GM23338 (cell line): ENCODE results near the gene PHGDH. TPM values are rescaled to one million over a fixed set of nuclear protein-coding genes. Genes with fewer than 3 reads are reported as not detected.
A peak's percentile ranks its signal among the peaks of the same experiment; 100 is the strongest.

Source experiments
- ATAC-seq: fragments of 200-7000 bp; cut with Tn5 transposase; 3 replicates; pipeline ENCODE4 v1.9.1; 2020
- DNase-seq: peaks from one replicate; pipeline ENCODE4 v3.0.0-alpha.2; 2015; ENCODE audit warnings: low spot score
- H2AFZ ChIP-seq: fragments of 200-600 bp; sonication (generic); 2 replicates; pipeline ENCODE4 v1.8.0; 2016; ENCODE audit warnings: antibody characterized with exemption, mild to moderate bottlenecking, moderate library complexity
- H3F3A ChIP-seq: fragments of 200-600 bp; sonication (generic); replicated peaks from 2 replicates; pipeline ENCODE4 v1.8.0; 2017; ENCODE audit warnings: antibody characterized with exemption, mixed run types, low read depth
- H3K27ac ChIP-seq: fragments of 200-600 bp; sonication (generic); 2 replicates; pipeline ENCODE4 v1.6.1; 2016; ENCODE audit warnings: low read depth
- H3K27me3 ChIP-seq: fragments of 200-600 bp; sonication (generic); 2 replicates; pipeline ENCODE4 v1.8.0; 2016; ENCODE audit warnings: mild to moderate bottlenecking, mixed run types, moderate library complexity; ENCODE audit not compliant: insufficient read depth
- H3K36me3 ChIP-seq: fragments of 200-600 bp; sonication (generic); 2 replicates; pipeline ENCODE4 v1.8.0; 2016; ENCODE audit warnings: mild to moderate bottlenecking; ENCODE audit not compliant: insufficient read depth
- H3K4me1 ChIP-seq: fragments of 200-600 bp; sonication (generic); 2 replicates; pipeline ENCODE4 v1.8.0; 2016; ENCODE audit warnings: mild to moderate bottlenecking, moderate library complexity; ENCODE audit not compliant: insufficient read depth
- H3K4me2 ChIP-seq: fragments of 200-600 bp; sonication (generic); 2 replicates; pipeline ENCODE4 v1.7.1; 2017; ENCODE audit warnings: mixed run types
- H3K4me3 ChIP-seq: fragments of 200-600 bp; sonication (generic); 2 replicates; pipeline ENCODE4 v1.6.1; 2016; ENCODE audit warnings: mixed run types
- H3K79me2 ChIP-seq: fragments of 200-600 bp; sonication (generic); replicated peaks from 2 replicates; pipeline ENCODE4 v1.8.0; 2017; ENCODE audit warnings: mild to moderate bottlenecking; ENCODE audit not compliant: insufficient read depth
- H3K9me2 ChIP-seq: fragments of 200-600 bp; sonication (generic); 2 replicates; pipeline ENCODE4 v1.8.0; 2017; ENCODE audit not compliant: insufficient read depth
- H4K20me1 ChIP-seq: fragments of 200-600 bp; sonication (generic); replicated peaks from 2 replicates; pipeline ENCODE4 v1.8.0; 2017; ENCODE audit warnings: mild to moderate bottlenecking; ENCODE audit not compliant: insufficient read depth
- H3K27ac Mint-ChIP-seq: 2 replicates; pipeline ENCODE4 v1.8.0; 2020; ENCODE audit warnings: inconsistent platforms, mild to moderate bottlenecking, moderate library complexity, mixed read lengths
- H3K27me3 Mint-ChIP-seq: 3 replicates; pipeline ENCODE4 v1.8.0; 2022; ENCODE audit warnings: low read depth, mild to moderate bottlenecking, moderate library complexity, mixed read lengths, inconsistent platforms; ENCODE audit not compliant: insufficient read depth, poor library complexity
- H3K36me3 Mint-ChIP-seq: 3 replicates; pipeline ENCODE4 v1.8.0; 2021; ENCODE audit warnings: low read depth, mild to moderate bottlenecking, inconsistent platforms, moderate library complexity, mixed read lengths
- H3K4me1 Mint-ChIP-seq: 3 replicates; pipeline ENCODE4 v1.8.0; 2020; ENCODE audit warnings: mild to moderate bottlenecking, inconsistent platforms, mixed read lengths
- H3K4me3 Mint-ChIP-seq: 3 replicates; pipeline ENCODE4 v1.8.0; 2021; ENCODE audit warnings: moderate library complexity, mild to moderate bottlenecking, inconsistent platforms, mixed read lengths
- H3K9me3 Mint-ChIP-seq: 3 replicates; pipeline ENCODE4 v1.8.0; 2020; ENCODE audit warnings: moderate library complexity, mild to moderate bottlenecking, inconsistent platforms, mixed read lengths
- CREB1 ChIP-seq: fragments of 250-450 bp; sonication (Bioruptor Pico); IDR thresholded peaks from 2 replicates; pipeline ENCODE4 v1.5.0; 2020; ENCODE audit warnings: low read depth, mild to moderate bottlenecking, moderate library complexity
- CTCF ChIP-seq, 2 experiments: fragments of 200-600 bp in 1 of 2; sonication (generic) in 1 of 2; conservative IDR thresholded peaks; 2 replicates each; pipeline versions ENCODE4 v1.5.1 to v1.6.1; 2016 to 2017; ENCODE audit warnings: antibody characterized with exemption in 2 of 2, low read depth in 2 of 2, mild to moderate bottlenecking in 2 of 2, moderate library complexity in 1 of 2
- EZH2 ChIP-seq: fragments of 200-600 bp; sonication (generic); IDR thresholded peaks from one replicate; pipeline ENCODE4 v1.8.0; 2017; ENCODE audit warnings: antibody characterized with exemption, mild to moderate bottlenecking, low read depth; ENCODE audit not compliant: unreplicated experiment
- EZH2phosphoT487 ChIP-seq: fragments of 200-600 bp; sonication (generic); IDR thresholded peaks from one replicate; pipeline ENCODE4 v1.8.1; 2018; ENCODE audit warnings: antibody characterized with exemption; ENCODE audit not compliant: unreplicated experiment
- NANOG ChIP-seq: IDR thresholded peaks from 2 replicates; pipeline ENCODE4 v1.6.1; 2016; ENCODE audit warnings: antibody characterized with exemption, borderline replicate concordance
- POLR2AphosphoS5 ChIP-seq: IDR thresholded peaks from 2 replicates; pipeline ENCODE4 v1.6.1; 2016; ENCODE audit warnings: antibody characterized with exemption, low read depth
- REST ChIP-seq: IDR thresholded peaks from one replicate; pipeline ENCODE4 v1.6.1; 2018; ENCODE audit warnings: antibody characterized with exemption; ENCODE audit not compliant: unreplicated experiment
- STAT1 ChIP-seq: IDR thresholded peaks from one replicate; pipeline ENCODE4 v1.6.1; 2016; ENCODE audit warnings: antibody characterized with exemption; ENCODE audit not compliant: unreplicated experiment
- ZNF114 ChIP-seq: fragments of 250-450 bp; sonication (Bioruptor Pico); IDR thresholded peaks from 2 replicates; pipeline ENCODE4 v1.5.0; 2020; ENCODE audit warnings: mild to moderate bottlenecking, moderate library complexity
- ZNF331 ChIP-seq: fragments of 250-450 bp; sonication (Bioruptor Pico); IDR thresholded peaks from 2 replicates; pipeline ENCODE4 v1.5.0; 2020; ENCODE audit warnings: low read depth, mild to moderate bottlenecking, moderate library complexity
- polyA plus RNA-seq: library from polyadenylated mRNA; unstranded; fragments of >200 nt; fragmentation: Nextera tagmentation; extraction: Ambion mirVana; gene quantifications from 2 replicates; pipeline ENCODE4 v1.2.1, GENCODE V29; 2016
- total RNA-seq: library from RNA; depleted of rRNA; stranded (reverse); fragments of >200 nt; shearing (Covaris generic); gene quantifications from 2 replicates; pipeline ENCODE4 v1.2.3, GENCODE V29; 2014
- TF ChIP-seq, protein P1 (sequence below): fragments of 250-450 bp; sonication (Bioruptor Pico); IDR thresholded peaks from 2 replicates; pipeline ENCODE4 v1.5.0; 2020; ENCODE audit warnings: mild to moderate bottlenecking, moderate library complexity
- TF ChIP-seq, protein P2 (sequence below): IDR thresholded peaks from 2 replicates; pipeline ENCODE4 v1.6.1; 2016; ENCODE audit warnings: antibody characterized with exemption

The PHGDH gene
- total and polyA plus RNA-seq, 2 experiments from 2014 or later = 612 to 885 TPM

- H3K4me1 ChIP-seq = peaks cover 36% of the 10 kb centered on the region
- H3K27ac Mint-ChIP-seq = peak overlapping the region; percentile 86
Measured at GRCh38 chr1:119687434-119688079, 24.2 kb upstream of the PHGDH start.

More at GRCh38 chr1:119687434-119688079, 24.2 kb upstream of the PHGDH start:
- Mint-ChIP-seq H3K4me1 (peaks cover 54% of the 10 kb centered on the region), H3K4me3 (peak overlapping the region; percentile 48), H3K36me3 (no peaks in the 10 kb centered on the region), H3K9me3 (peaks cover 2% of the 10 kb centered on the region; the same call in 2 of the 3 replicates), H3K27me3 (peaks cover 2% of the 10 kb centered on the region)
- TF ChIP-seq CREB1 (CRISPR knock-in tag) (no peak), STAT1 (no peak), ZNF331 (CRISPR knock-in tag) (no peak), EZH2phosphoT487 (no peak), REST (no peak), ZNF114 (CRISPR knock-in tag) (no peak), EZH2 (no peak), CTCF (conservative IDR thresholded peaks at IDR 0.05; ENCODE audit: low read depth in 2 of 2) (no peak), POLR2AphosphoS5 (no peak), NANOG (peak; percentile 6; the same call in 1 of the 2 replicates)
- TF ChIP-seq, protein P1, sequence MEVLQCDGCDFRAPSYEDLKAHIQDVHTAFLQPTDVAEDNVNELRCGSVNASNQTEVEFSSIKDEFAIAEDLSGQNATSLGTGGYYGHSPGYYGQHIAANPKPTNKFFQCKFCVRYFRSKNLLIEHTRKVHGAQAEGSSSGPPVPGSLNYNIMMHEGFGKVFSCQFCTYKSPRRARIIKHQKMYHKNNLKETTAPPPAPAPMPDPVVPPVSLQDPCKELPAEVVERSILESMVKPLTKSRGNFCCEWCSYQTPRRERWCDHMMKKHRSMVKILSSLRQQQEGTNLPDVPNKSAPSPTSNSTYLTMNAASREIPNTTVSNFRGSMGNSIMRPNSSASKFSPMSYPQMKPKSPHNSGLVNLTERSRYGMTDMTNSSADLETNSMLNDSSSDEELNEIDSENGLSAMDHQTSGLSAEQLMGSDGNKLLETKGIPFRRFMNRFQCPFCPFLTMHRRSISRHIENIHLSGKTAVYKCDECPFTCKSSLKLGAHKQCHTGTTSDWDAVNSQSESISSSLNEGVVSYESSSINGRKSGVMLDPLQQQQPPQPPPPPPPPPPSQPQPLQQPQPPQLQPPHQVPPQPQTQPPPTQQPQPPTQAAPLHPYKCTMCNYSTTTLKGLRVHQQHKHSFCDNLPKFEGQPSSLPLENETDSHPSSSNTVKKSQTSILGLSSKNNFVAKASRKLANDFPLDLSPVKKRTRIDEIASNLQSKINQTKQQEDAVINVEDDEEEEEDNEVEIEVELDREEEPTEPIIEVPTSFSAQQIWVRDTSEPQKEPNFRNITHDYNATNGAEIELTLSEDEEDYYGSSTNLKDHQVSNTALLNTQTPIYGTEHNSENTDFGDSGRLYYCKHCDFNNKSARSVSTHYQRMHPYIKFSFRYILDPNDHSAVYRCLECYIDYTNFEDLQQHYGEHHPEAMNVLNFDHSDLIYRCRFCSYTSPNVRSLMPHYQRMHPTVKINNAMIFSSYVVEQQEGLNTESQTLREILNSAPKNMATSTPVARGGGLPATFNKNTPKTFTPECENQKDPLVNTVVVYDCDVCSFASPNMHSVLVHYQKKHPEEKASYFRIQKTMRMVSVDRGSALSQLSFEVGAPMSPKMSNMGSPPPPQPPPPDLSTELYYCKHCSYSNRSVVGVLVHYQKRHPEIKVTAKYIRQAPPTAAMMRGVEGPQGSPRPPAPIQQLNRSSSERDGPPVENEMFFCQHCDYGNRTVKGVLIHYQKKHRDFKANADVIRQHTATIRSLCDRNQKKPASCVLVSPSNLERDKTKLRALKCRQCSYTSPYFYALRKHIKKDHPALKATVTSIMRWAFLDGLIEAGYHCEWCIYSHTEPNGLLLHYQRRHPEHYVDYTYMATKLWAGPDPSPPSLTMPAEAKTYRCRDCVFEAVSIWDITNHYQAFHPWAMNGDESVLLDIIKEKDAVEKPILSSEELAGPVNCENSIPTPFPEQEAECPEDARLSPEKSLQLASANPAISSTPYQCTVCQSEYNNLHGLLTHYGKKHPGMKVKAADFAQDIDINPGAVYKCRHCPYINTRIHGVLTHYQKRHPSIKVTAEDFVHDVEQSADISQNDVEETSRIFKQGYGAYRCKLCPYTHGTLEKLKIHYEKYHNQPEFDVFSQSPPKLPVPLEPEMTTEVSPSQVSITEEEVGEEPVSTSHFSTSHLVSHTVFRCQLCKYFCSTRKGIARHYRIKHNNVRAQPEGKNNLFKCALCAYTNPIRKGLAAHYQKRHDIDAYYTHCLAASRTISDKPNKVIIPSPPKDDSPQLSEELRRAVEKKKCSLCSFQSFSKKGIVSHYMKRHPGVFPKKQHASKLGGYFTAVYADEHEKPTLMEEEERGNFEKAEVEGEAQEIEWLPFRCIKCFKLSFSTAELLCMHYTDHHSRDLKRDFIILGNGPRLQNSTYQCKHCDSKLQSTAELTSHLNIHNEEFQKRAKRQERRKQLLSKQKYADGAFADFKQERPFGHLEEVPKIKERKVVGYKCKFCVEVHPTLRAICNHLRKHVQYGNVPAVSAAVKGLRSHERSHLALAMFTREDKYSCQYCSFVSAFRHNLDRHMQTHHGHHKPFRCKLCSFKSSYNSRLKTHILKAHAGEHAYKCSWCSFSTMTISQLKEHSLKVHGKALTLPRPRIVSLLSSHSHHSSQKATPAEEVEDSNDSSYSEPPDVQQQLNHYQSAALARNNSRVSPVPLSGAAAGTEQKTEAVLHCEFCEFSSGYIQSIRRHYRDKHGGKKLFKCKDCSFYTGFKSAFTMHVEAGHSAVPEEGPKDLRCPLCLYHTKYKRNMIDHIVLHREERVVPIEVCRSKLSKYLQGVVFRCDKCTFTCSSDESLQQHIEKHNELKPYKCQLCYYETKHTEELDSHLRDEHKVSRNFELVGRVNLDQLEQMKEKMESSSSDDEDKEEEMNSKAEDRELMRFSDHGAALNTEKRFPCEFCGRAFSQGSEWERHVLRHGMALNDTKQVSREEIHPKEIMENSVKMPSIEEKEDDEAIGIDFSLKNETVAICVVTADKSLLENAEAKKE (CRISPR knock-in tag) = peak; percentile 49; the same call in 1 of the 2 replicates
- TF ChIP-seq, protein P2, sequence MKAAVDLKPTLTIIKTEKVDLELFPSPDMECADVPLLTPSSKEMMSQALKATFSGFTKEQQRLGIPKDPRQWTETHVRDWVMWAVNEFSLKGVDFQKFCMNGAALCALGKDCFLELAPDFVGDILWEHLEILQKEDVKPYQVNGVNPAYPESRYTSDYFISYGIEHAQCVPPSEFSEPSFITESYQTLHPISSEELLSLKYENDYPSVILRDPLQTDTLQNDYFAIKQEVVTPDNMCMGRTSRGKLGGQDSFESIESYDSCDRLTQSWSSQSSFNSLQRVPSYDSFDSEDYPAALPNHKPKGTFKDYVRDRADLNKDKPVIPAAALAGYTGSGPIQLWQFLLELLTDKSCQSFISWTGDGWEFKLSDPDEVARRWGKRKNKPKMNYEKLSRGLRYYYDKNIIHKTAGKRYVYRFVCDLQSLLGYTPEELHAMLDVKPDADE = no peak
- peak; percentile 91 for DNase-seq
- H4K20me1 ChIP-seq = no peaks in the 10 kb centered on the region
- H3K4me2 ChIP-seq = peak overlapping the region; percentile 21
- H3K36me3 ChIP-seq = no peaks in the 10 kb centered on the region
- H3K4me3 ChIP-seq = no peak overlapping the region
- ATAC-seq = peak; percentile 95
- H3K27me3 ChIP-seq = no peaks in the 10 kb centered on the region
- H2AFZ ChIP-seq = no peak overlapping the region
- no peaks in the 10 kb centered on the region for H3K79me2 ChIP-seq
- peak overlapping the region; percentile 39; the same call in 1 of the 2 replicates for H3K27ac ChIP-seq
- H3K9me2 ChIP-seq = no peaks in the 10 kb centered on the region
- H3F3A ChIP-seq = no peaks in the 10 kb centered on the region
